ENCODE data around the gene FGF12. TPM values are rescaled to one million over a fixed set of nuclear protein-coding genes. Genes with fewer than 3 reads are reported as not detected.

FGF12 gene
- total RNA-seq, 1 experiment from 2014 or later: 0.07 TPM

GRCh38 chr3:192261135-192261534 is 466.2 kb downstream of the FGF12 start:
- H4K20me1 ChIP-seq (ENCODE audit: insufficient read depth): no peaks in the 10 kb centered on the region; the same call in 1 of the 2 replicates
- H3K4me3 ChIP-seq (replicated peaks in 1 of 2; ENCODE audit: low read depth in 1 of 2, low read length in 2 of 2): no peak overlapping the region
- no TSS peak for BruUV-seq (replicated peaks)
- H3K27me3 ChIP-seq (ENCODE audit: insufficient read depth, low read length): peaks cover 34% of the 10 kb centered on the region
- no peak overlapping the region for H3K9ac ChIP-seq (ENCODE audit: low read length)
- POLR2A ChIA-PET: no interaction called here
- H3K4me2 ChIP-seq (ENCODE audit: low read length): no peak overlapping the region
- CTCF ChIA-PET: no interaction called here
- H3K9me2 ChIP-seq (ENCODE audit: insufficient read depth): no peaks in the 10 kb centered on the region
- no peak overlapping the region for H3K27ac ChIP-seq (ENCODE audit: low read depth, low read length)
- H3K4me1 ChIP-seq (ENCODE audit: control insufficient read depth in 1 of 2, insufficient read depth in 2 of 2, low read length in 2 of 2): no peaks in the 10 kb centered on the region
- no peak for DNase-seq (ENCODE audit: low read depth, low spot score)
- TF ChIP-seq EZH2 (IDR thresholded peaks at IDR 0.05): no peak
- no peaks in the 10 kb centered on the region for H3K36me3 ChIP-seq (ENCODE audit: control insufficient read depth in 1 of 2, insufficient read depth in 2 of 2, low read length in 2 of 2)
- ATAC-seq: no peak
- H3K9me3 ChIP-seq (ENCODE audit: control insufficient read depth in 1 of 2, insufficient read depth in 1 of 2, low read depth in 1 of 2, low read length in 2 of 2): no peaks in the 10 kb centered on the region
- H3K79me2 ChIP-seq (ENCODE audit: insufficient read depth, low read length): no peaks in the 10 kb centered on the region
- RAD21 ChIA-PET (ENCODE audit: low non-redundant PET in 1 of 2, low total read pairs in 2 of 2, uncharacterized antibody in 2 of 2, unreplicated experiment in 2 of 2): no interaction called here
- H2AFZ ChIP-seq (ENCODE audit: low read depth, low read length, poor library complexity, severe bottlenecking): no peak overlapping the region
- intact Hi-C loops (cut with micrococcal nuclease): no loop called here

GRCh38 chr3:192260116-192261010 is 467.0 kb downstream of the FGF12 start:
- POLR2A ChIA-PET: no interaction called here
- no peaks in the 10 kb centered on the region for H3K79me2 ChIP-seq (ENCODE audit: insufficient read depth, low read length)
- TF ChIP-seq ELF1 (IDR thresholded peaks at IDR 0.05; ENCODE audit: borderline replicate concordance, low read depth) (no peak), ZFX (IDR thresholded peaks at IDR 0.05) (no peak), RAD21 (IDR thresholded peaks at IDR 0.05; ENCODE audit: low read depth) (no peak), POLR2A (IDR thresholded peaks at IDR 0.05; ENCODE audit: borderline replicate concordance, extremely low read depth, insufficient read depth, insufficient read length) (no peak), EZH2phosphoT487 (IDR thresholded peaks at IDR 0.05; ENCODE audit: borderline replicate concordance) (no peak), CEBPB (IDR thresholded peaks at IDR 0.05; ENCODE audit: low read depth) (no peak), ZNF274 (IDR thresholded peaks at IDR 0.05; ENCODE audit: low read depth, low read length) (no peak)
- TF ChIP-seq, protein P1, sequence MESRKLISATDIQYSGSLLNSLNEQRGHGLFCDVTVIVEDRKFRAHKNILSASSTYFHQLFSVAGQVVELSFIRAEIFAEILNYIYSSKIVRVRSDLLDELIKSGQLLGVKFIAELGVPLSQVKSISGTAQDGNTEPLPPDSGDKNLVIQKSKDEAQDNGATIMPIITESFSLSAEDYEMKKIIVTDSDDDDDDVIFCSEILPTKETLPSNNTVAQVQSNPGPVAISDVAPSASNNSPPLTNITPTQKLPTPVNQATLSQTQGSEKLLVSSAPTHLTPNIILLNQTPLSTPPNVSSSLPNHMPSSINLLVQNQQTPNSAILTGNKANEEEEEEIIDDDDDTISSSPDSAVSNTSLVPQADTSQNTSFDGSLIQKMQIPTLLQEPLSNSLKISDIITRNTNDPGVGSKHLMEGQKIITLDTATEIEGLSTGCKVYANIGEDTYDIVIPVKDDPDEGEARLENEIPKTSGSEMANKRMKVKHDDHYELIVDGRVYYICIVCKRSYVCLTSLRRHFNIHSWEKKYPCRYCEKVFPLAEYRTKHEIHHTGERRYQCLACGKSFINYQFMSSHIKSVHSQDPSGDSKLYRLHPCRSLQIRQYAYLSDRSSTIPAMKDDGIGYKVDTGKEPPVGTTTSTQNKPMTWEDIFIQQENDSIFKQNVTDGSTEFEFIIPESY (IDR thresholded peaks at IDR 0.05; ENCODE audit: extremely low read depth, insufficient replicate concordance, low read length): no peak
- H3K9ac ChIP-seq (ENCODE audit: low read length): no peak overlapping the region
- H3K27me3 ChIP-seq (ENCODE audit: insufficient read depth, low read length): peaks cover 26% of the 10 kb centered on the region
- RAD21 ChIA-PET (ENCODE audit: low non-redundant PET in 1 of 2, low total read pairs in 2 of 2, uncharacterized antibody in 2 of 2, unreplicated experiment in 2 of 2): no interaction called here
- ATAC-seq (no peak), DNase-seq (ENCODE audit: low read depth, low spot score) (no peak)
- H3K36me3 ChIP-seq (ENCODE audit: control insufficient read depth in 1 of 2, insufficient read depth in 2 of 2, low read length in 2 of 2): no peaks in the 10 kb centered on the region
- no peak overlapping the region for H3K4me3 ChIP-seq (replicated peaks in 1 of 2; ENCODE audit: low read depth in 1 of 2, low read length in 2 of 2)
- H4K20me1 ChIP-seq (ENCODE audit: insufficient read depth): no peaks in the 10 kb centered on the region; the same call in 1 of the 2 replicates
- CTCF ChIA-PET: no interaction called here
- no peaks in the 10 kb centered on the region for H3K4me1 ChIP-seq (ENCODE audit: control insufficient read depth in 1 of 2, insufficient read depth in 2 of 2, low read length in 2 of 2)
- no peaks in the 10 kb centered on the region for H3K9me2 ChIP-seq (ENCODE audit: insufficient read depth)
- intact Hi-C loops (cut with micrococcal nuclease): no loop called here
- BruUV-seq (replicated peaks): no TSS peak
- H3K4me2 ChIP-seq (ENCODE audit: low read length): no peak overlapping the region
- no peak overlapping the region for H3K27ac ChIP-seq (ENCODE audit: low read depth, low read length)
- no peaks in the 10 kb centered on the region for H3K9me3 ChIP-seq (ENCODE audit: control insufficient read depth in 1 of 2, insufficient read depth in 1 of 2, low read depth in 1 of 2, low read length in 2 of 2)
- H2AFZ ChIP-seq (ENCODE audit: low read depth, low read length, poor library complexity, severe bottlenecking): no peak overlapping the region
